Measurements from ENCODE around the gene CEMIP. TPM values are rescaled to one million over a fixed set of nuclear protein-coding genes. Genes with fewer than 3 reads are reported as not detected.

CEMIP gene
- total RNA-seq, 1 donor from 2014 or later, result not detected

DNA sequence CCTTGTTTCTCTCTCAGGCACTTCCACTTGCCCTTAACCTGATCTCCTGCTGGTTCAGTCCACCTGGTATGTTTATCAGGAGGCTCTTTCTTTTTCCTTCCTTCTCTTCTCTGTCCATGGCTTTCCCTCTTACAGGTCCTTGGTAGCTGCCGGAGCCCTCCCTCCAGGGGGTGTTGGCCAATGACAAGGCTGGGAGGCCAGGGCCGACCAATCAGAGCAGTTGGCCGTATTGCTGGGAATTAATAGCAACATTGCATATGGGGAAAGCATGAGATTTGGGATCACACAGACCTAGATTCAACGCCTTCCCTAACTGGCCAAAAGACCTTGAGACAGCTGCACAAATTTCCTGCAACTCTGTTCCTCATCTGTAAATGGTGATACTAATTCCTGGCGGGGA, 62.4 kb downstream of the CEMIP start:
- intact Hi-C loops (cut with micrococcal nuclease), result no loop called here

DNA sequence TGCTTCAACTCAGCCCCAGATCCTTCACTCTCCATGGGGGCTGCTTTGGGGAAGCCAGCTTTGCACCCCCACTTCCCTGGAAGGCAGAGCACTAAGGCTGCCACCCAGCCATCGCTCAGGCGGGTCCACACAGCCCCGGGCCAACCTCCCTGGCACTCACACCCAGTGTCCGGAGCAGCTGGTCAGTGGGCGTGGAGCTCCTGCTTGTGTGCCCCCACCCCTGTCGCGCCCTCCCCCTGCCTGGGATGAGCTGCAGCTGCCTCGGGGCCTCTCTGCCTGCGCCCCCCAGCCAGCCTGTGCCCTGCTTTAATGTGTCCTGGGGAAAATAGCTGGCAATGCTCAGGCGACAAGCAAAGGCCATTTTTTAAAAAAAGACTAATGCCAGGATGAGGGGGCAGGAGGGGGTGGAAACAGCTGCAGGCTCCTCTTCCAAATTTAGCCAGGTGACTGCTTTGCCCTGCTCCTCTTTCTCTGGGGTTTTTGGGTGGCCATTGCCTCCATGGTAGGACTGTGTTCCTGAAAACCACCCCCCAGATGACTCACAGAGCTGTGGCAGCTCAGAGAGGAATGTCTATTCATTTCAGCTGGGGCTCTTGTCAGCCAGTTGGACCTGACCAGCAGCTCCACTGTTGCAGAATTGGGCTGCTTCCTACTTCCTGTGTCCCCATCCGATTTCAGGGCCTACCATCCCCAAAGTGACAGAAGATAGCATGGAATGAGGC, 65.0 kb downstream of the CEMIP start:
- intact Hi-C loops (cut with micrococcal nuclease), result no loop called here

DNA sequence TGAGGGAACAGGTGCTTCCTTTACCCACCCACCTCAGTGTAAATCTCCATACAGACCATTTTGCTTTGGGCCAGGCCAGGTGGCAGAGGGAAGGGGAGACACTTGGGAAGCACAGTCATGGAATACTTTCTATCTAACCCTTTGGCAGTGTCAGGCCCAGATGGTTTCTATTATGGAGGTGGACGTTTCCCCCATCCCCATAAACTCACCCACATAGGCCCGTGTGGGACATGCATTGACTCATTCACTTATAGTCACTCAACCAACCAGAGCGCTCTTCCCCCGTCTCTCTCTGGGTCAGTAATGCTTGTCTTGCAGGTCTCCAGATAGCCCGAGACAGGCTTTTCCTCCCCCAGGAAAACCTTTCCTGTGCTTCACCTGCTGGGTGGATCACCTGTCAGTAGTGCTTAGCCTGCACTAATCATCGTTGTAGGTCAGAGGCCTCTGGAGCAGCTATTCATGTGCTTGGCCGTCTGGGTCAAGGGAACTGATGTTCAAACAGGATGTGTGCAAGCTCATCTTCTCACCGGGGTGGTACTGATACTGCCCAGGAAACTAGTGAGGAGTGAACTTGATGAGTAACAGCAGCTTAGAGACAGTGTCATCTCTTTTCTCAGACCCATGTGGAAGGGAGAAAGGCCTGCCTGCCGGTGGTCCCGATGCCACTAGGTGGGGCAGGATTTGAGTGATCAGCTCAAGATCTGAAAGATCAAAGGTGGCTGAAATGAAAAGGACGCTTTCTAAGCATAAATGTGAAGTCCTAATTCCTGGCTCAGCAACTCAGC, 67.1 kb downstream of the CEMIP start:
- intact Hi-C loops (cut with micrococcal nuclease), result no loop called here

DNA sequence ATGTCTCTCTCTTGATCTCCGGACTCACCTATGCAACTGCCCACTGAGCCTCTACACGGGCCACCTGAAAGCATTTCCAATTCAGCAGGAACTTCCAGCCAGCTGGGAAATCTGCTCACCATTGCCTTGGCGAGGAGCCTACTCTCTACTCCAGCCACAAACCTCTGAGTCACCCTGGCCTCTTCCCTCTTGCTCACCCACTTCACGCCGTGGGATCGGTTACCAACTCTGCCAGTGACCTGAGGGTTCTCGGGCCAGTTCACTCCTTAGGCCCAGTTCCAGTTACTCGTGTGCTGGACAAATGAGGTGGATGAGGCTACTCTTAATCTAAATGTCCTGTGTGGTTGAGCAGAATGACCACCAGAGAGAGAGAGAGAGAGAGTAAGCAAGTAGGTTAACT, 70.1 kb downstream of the CEMIP start:
- intact Hi-C loops (cut with micrococcal nuclease), result no loop called here

DNA sequence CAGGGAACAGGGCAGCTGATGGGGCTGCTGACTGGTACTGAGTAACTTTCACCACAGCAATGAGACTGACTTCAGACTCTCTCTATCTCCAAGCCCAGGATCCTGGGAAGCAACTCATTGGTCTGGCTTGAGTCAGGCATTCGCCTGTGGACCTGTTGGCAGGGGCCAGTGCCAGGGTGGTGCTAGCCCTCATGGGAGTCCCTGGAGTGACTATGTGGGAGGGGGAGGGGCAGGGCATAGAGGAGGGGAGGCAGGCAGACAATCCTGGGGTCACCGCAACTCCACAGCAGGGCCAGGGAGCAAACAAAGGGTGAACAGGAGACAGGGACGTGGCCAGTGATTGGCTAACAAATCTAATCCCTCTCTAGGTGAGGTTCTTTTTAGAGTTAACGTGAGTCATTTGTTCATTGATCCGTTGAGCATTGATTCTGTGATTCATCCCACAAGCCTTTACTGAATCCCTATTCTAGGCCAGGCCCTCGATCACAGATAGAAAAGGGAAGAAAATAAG, 71.8 kb downstream of the CEMIP start:
- intact Hi-C loops (cut with micrococcal nuclease), result loop anchor here (10.0 kb wide), 1 partner anchor 396 kb away; no protein-coding TSS in a partner anchor

DNA sequence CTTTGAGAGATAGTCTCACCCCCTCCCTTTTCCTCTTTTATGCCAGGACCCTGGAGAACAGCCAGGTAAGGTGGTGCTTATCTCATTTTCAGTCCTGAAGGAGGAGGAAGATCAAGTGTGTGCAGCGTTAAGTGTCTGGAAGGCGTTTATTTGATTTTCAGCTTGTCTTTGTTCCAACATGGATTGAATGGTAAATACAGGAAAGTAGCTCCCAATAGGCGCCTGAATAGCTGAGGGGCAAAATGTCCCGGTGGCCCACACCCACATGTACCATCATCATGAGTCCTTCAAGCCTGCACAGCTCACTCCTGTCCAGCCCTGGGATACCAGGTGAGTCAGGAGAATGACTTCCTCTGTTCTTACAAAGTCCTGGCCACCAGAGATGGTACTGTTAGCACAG, 73.5 kb downstream of the CEMIP start:
- intact Hi-C loops (cut with micrococcal nuclease), result loop anchor here (10.0 kb wide), 1 partner anchor 398 kb away; no protein-coding TSS in a partner anchor

DNA sequence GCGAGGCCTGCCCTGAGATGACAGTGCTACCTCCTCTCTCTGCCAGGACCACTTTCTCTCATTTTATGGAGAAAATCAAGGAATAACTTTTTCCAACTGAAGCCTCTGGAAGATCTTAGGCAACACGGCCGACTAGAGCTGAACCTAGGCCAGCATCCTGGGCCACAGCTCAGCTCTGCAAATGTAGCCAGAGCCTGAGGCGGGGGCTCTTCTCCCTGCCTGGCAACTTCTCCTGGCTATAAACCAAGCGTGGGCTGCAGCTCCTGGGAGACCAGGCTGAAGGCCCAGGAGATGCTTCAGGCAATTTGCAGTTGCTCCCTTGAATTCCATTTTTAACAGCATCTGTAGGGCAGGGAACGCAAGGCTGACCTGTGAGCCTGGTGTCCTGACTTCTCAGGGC, 74.9 kb downstream of the CEMIP start:
- intact Hi-C loops (cut with micrococcal nuclease), result loop anchor here (10.0 kb wide), 1 partner anchor 399 kb away; no protein-coding TSS in a partner anchor

DNA sequence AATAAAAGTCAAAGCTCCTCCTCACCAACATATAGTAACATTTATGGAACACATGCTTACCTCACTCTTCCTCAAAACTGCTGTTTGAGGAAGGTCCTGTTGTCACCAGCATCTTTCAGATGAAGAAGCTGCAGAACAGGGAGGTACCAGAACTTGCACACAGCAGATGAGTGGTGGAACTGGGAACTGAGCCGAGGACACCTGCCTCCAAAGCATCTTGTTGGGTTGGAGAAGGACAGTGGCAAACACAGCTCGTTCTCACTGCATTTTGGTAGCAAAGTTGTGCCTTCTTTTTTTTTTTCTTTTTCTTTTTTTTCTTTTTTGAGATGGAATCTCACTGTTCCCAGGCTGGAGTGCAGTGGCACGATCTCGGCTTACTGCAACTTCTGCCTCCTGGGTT, 76.0 kb downstream of the CEMIP start:
- intact Hi-C loops (cut with micrococcal nuclease), result loop anchor here (10.0 kb wide), 1 partner anchor 400 kb away; no protein-coding TSS in a partner anchor

DNA sequence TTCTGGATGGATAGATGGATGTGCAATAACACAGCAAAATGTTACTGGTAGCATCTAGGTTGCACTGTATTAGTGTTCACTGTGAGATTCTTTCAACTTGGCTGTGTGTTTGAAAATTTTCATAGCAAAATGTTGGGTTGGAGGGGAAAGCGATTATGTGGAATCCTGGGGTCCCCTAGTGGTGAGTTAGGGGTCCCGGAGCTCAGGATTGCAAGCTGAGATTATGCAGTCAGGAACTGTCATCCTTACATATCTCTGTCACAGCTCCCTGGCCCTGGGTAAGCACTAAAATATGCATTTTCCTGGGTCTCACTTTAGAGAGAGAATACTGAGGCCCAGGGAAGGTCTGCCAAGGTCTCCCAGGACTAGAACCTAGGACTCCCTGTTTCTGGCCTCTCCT, 77.2 kb downstream of the CEMIP start:
- intact Hi-C loops (cut with micrococcal nuclease), result loop anchor here (10.0 kb wide), 1 partner anchor 402 kb away; no protein-coding TSS in a partner anchor

DNA sequence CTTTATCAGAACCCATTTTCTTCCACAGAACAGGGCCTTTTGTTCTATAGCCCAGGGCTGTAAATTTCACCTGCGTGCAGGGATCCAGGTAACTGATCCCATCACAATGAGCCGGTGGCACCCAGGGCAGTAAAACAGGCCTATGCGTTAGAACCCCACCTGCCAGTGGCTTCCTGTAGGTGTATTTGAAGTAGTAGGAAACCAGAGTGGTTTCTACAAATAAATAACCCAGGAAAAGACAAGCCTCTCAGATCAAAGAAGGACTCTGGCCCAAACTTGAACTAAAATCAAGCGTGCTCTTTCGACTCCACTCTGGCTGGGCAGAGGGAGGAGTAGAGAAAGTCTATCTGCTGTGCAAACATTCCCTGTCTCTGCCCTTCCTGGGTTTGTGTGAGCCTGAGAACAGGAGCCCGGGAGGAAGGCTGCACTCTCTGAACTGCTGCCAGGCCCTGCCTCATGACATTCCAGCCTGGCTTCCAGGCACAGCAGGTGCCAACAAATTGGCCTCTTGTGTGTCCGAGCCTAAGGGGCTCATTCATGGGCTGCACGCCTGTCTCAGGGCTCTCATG, 77.7 kb downstream of the CEMIP start:
- intact Hi-C loops (cut with micrococcal nuclease), result loop anchor here (10.0 kb wide), 1 partner anchor 402 kb away; no protein-coding TSS in a partner anchor

DNA sequence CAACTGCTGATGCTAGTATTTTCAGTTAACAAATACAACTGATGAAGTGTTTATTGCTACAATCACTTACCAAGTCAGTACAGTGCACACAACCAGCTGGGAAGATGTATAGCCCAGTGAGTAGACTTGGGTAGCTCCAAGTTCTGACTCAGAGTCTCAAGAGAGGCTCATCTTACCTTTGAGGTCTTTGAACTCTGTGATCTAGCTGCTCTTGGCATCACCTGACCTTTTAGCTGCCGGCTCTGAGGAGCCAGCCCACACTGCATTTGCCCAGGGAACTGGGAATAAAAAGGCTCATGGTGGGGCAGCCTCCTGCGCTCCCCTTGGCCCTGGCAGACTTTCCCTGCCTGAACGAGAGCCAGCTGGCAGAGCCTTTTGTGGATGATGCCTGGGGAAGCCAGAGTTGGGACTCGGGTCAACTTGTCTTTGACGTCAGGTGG, 82.6 kb downstream of the CEMIP start:
- intact Hi-C loops (cut with micrococcal nuclease), result no loop called here

DNA sequence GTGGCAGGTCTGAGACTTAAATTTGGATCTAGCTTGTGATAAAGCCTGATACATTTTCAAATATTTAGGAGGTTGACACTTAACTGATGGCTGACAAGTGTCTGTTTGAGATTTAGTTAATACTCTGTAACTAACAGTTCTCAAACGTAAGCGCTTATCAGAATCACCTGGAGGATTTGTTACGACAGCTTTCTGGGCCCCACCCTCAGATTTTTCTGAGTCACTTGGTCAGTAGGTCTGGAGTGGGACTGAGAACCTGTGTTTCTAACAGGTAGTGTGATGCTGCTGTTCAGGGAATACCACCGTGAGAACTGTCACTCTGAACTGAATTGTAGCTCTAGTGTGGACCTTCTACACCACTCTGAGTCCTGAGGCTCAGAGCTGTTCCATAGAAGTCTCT, 85.5 kb downstream of the CEMIP start:
- intact Hi-C loops (cut with micrococcal nuclease), result no loop called here

DNA sequence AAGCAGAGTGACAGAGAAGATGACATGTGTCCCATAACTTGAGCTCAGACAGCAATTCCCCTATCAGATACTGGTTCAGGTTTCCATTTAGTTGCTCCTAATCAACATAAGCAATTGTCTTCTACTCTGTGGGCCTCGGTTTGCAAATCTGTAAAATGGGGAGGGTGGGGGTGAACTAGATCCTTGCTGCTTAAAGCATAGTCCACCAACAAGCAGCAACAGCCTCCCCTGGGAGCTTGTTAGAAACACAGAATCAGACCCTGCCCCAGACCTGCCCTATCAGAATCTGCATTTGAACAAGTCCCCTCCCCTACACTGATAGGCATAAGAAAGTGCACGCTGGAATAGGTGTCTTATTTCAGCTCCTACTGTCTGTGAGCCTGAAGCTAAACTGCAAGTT, 87.8 kb downstream of the CEMIP start:
- intact Hi-C loops (cut with micrococcal nuclease), result no loop called here

DNA sequence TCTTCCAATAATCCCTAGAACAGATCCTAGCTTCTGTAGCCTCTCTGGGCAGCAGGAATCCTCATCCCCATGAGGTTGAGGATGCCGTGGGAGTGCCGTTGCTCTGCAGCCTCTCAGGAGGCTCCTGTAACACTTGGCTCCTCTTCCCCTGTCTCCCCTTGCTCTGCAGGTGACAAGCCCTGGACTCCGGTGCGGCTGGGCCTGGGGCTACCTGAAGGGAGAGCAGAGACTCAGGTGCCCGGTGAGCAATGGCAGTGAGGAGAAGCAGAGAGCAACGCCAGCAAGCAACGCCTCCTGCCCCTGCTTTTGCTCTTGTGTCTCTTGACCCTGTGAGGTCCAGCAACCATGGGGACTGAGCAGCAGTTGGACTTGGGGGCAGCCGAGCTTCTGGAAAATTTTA, 91.2 kb downstream of the CEMIP start:
- intact Hi-C loops (cut with micrococcal nuclease), result no loop called here

DNA sequence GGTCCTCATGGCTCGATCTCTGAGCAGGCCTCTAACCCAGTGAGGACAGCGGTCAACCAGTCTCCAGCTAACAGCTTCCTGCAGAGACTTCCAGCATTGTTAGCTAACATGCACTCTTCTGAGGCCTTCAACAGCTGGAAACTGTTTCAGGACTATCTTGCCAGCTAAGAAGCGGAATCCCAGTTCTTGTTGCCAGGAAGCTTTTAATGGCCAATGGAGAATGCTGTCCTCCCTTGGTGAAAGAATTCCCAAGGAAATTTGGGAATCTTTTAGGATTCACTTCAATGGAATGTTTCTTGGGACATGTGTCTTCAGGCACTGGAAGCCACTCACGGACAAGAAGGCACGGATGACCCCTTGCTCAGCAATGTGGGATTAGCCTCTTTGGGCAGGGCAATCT, 91.7 kb downstream of the CEMIP start:
- intact Hi-C loops (cut with micrococcal nuclease), result no loop called here

DNA sequence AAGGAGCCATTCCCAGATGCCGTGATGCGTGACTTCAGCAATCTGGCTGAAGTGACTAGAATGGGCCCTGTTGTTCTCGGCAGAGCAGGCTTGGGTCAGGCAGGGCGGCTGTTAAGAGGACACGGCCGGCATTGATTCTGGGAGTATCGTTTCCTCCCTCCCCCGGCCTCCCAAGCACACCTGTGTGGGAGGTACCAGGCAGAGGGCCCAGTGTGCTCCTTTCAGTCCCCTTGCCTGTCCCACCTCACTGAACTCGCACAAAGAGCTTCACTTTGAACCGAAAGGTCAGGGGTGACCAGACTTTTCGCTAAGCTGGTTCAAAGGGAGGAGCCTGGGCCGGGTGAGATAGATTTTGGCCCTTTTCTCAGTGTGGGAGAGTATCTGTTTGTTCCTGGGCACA, 92.7 kb downstream of the CEMIP start:
- intact Hi-C loops (cut with micrococcal nuclease), result no loop called here

DNA sequence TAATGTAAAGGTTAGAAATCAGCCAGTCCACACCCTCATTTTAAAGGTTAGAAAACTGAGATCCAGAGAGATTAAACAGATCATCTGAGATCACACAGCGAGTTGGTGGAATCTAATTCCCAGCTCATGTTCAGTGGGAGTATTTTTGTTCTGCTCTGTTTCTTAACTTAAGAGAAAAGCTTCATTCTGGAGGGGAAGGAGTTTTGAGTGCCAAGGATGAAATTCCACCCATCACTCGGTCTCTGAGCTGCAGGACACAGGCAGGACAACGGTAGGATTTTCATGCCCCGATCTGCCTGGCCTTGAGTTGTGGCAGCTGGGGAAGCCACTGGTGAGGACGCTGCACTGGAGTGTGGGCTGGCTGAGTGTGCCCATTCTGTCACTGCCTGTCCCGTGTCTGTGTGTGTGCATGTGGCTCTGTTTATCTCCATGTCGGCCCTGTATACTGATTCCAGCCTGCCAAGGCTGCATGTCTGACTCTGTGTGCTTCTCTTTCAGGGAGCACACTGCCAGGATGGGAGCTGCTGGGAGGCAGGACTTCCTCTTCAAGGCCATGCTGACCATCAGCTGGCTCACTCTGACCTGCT, 94.3 kb downstream of the CEMIP start:
- intact Hi-C loops (cut with micrococcal nuclease), result no loop called here

DNA sequence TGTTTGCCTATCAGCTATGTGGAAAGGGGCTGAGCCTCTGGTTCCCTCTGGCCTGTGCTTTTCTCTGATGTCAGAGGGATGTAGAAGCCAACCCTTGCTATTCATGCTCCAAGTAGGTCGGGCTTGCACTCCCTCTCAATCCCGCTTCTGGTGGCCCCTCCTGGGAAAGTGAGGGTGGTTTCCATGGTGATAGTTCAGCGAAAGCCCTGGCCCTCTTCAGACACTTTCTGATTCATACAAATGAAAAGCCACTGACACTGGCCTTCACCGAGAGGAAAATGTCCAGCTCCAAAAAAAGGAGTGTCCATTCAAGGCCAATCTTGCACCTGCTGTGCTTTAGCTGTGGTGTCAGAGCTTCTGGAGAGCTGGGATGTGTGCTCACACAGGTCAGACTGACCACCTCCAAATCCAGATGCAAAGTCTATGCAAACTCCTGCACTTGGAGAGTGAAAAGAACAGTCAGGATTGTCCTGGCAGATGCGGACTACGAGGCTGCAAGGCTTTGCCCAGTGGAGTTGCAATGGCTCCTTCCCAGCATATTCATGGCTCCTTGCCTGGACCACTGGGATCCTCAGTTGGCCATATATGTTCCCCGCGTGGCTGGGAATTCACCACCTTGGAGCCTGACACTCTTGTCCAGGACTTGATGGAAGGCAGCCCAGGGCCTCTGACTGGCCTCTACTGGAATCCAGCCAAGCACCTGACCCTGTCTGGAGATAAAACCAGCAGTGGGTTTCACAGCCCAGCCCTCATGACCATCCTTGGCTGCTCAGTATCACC, 96.6 kb downstream of the CEMIP start:
- intact Hi-C loops (cut with micrococcal nuclease), result no loop called here

DNA sequence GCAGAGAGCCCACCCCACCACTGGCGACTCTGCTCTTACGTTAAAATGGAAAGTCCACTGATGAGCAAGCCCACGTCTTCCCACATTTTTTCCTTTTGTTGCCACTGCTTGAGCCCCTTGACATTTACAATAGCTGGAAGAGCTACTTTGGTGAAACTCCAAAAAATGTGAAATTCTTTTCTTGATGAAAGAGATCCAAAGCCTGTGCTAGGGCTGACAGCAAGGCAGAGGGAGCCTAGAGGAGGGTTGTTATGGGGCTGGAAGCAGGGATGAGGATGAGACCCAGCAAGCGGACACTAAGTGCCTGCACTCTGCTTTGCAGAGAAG, 97.1 kb downstream of the CEMIP start:
- intact Hi-C loops (cut with micrococcal nuclease), result no loop called here

DNA sequence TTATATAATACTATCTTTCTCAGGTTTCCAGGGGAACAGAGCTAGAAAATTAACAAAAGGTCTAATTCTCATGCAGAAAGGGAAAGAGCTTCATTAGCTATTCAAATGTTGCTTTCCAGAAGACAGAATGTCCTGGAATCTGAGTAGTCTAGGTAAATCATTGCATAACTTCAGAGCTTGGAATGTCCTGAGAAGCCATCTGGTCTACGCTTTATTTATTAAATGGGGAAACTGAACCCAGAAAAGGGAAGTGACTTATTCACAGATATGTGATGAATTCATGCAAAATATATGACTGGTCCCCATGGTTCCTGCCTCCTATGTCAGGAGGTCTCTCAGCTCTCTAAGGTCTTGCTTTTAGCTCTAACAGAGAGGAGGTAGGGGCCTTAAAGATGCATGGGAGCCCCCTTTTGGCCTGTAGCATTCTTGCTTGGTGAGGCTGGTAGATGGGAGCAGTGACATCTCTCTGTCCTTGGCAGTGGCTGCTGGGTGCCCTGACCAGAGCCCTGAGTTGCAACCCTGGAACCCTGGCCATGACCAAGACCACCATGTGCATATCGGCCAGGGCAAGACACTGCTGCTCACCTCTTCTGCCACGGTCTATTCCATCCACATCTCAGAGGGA, 99.2 kb downstream of the CEMIP start:
- intact Hi-C loops (cut with micrococcal nuclease), result no loop called here
